ENCODE data around the gene MAP1LC3A. TPM values are rescaled to one million over a fixed set of nuclear protein-coding genes. Genes with fewer than 3 reads are reported as not detected.

Gene MAP1LC3A
- total RNA-seq, 2 donors from 2014 or later, result 44.8 to 46.2 TPM

GRCh38 chr20:34595377-34596184 lies 37.1 kb downstream of the MAP1LC3A start:
- Histone ChIP-seq H3K27me3 (no peaks in the 10 kb centered on the region), H3K27ac (no peak overlapping the region), H3K4me3 (no peak overlapping the region), H3K4me1 (no peaks in the 10 kb centered on the region), H3K36me3 (no peaks in the 10 kb centered on the region), H3K9me3 (no peaks in the 10 kb centered on the region), H3K9ac (ENCODE audit: low read depth in 2 of 2, low read length in 2 of 2) (no peak overlapping the region)
- TF ChIP-seq, protein P1, sequence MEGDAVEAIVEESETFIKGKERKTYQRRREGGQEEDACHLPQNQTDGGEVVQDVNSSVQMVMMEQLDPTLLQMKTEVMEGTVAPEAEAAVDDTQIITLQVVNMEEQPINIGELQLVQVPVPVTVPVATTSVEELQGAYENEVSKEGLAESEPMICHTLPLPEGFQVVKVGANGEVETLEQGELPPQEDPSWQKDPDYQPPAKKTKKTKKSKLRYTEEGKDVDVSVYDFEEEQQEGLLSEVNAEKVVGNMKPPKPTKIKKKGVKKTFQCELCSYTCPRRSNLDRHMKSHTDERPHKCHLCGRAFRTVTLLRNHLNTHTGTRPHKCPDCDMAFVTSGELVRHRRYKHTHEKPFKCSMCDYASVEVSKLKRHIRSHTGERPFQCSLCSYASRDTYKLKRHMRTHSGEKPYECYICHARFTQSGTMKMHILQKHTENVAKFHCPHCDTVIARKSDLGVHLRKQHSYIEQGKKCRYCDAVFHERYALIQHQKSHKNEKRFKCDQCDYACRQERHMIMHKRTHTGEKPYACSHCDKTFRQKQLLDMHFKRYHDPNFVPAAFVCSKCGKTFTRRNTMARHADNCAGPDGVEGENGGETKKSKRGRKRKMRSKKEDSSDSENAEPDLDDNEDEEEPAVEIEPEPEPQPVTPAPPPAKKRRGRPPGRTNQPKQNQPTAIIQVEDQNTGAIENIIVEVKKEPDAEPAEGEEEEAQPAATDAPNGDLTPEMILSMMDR (IDR thresholded peaks at IDR 0.05), result no peak
- intact Hi-C loops (cut with DNase I), result no loop called here
- no peak for DNase-seq

- Histone ChIP-seq H3K9ac (ENCODE audit: low read depth in 2 of 2, low read length in 2 of 2) (no peak overlapping the region), H3K4me1 (no peaks in the 10 kb centered on the region), H3K9me3 (no peaks in the 10 kb centered on the region), H3K27ac (no peak overlapping the region), H3K4me3 (no peak overlapping the region), H3K36me3 (no peaks in the 10 kb centered on the region), H3K27me3 (no peaks in the 10 kb centered on the region)
- intact Hi-C loops (cut with DNase I), result no loop called here
- TF ChIP-seq, protein P1 (IDR thresholded peaks at IDR 0.05), result no peak
- no peak for DNase-seq
These were observed 42.6 kb downstream of the MAP1LC3A start for GRCh38 chr20:34600892-34601653.

- H3K4me3 ChIP-seq, result no peak overlapping the region
- no peaks in the 10 kb centered on the region for H3K9me3 ChIP-seq
- H3K27ac ChIP-seq, result peak overlapping the region; percentile 9
- TF ChIP-seq, protein P1 (IDR thresholded peaks at IDR 0.05), result no peak
- DNase-seq, result no peak
- no peaks in the 10 kb centered on the region for H3K36me3 ChIP-seq
- H3K9ac ChIP-seq (ENCODE audit: low read depth in 2 of 2, low read length in 2 of 2), result no peak overlapping the region
- no peaks in the 10 kb centered on the region for H3K27me3 ChIP-seq
- intact Hi-C loops (cut with DNase I), result no loop called here
- H3K4me1 ChIP-seq, result no peaks in the 10 kb centered on the region
These were observed 46.7 kb downstream of the MAP1LC3A start for GRCh38 chr20:34604980-34605788.

DNA sequence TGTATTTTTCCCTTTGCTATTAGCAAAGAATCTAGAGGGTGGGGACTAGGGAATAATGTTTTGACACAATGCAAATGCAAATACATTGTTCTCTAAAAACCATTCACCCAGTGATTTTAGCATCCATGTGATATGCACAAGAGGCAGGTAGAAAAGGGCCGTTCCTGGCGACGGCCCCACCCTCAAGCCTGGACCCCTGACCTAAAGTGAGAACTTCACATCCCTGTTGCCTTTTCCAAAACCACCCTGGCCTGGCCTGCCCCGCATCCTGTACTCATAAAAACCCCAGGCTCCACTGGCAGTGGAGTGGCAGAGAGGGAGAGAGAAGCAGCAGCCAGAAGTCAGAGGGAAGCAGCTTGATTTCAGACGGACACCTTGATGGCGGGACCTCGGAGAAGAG lies 48.5 kb downstream of the MAP1LC3A start:
- intact Hi-C loops (cut with DNase I), result no loop called here
- H3K9ac ChIP-seq (ENCODE audit: low read depth in 2 of 2, low read length in 2 of 2), result no peak overlapping the region
- TF ChIP-seq, protein P1 (IDR thresholded peaks at IDR 0.05), result no peak
- no peaks in the 10 kb centered on the region for H3K9me3 ChIP-seq
- no peaks in the 10 kb centered on the region for H3K36me3 ChIP-seq
- DNase-seq, result no peak
- no peak overlapping the region for H3K4me3 ChIP-seq
- no peaks in the 10 kb centered on the region for H3K27me3 ChIP-seq
- no peak overlapping the region for H3K27ac ChIP-seq
- no peaks in the 10 kb centered on the region for H3K4me1 ChIP-seq

Other genes starting within 250 kb of the MAP1LC3A start
- gene ITCH, start 195.4 kb upstream of the MAP1LC3A start, total RNA-seq, result 10 to 100 TPM; 50.0 to 71.4 TPM
- gene DYNLRB1, start 42.3 kb upstream of the MAP1LC3A start, total RNA-seq, result 100 to 1,000 TPM; 106 to 107 TPM
- 10 to 100 TPM; 22.3 to 32.6 TPM for gene PIGU, start 118.4 kb downstream of the MAP1LC3A start, total RNA-seq
- 10 to 100 TPM; 38.1 to 60.9 TPM for gene TP53INP2, start 145.6 kb downstream of the MAP1LC3A start, total RNA-seq

Data from colonic mucosa (tissue), 4 donors.